ENCODE data around the gene EVPL. TPM values are rescaled to one million over a fixed set of nuclear protein-coding genes. Genes with fewer than 3 reads are reported as not detected.
"Not testable (repeated sequence)": the region's sequence is repeated elsewhere in the genome, so short reads cannot be mapped to it uniquely, and the experiment has no call there.

Gene EVPL
- total RNA-seq, 1 donor from 2014 or later = not detected

- Histone ChIP-seq H3K27me3 (no peaks in the 10 kb centered on the region), H3K9me3 (ENCODE audit: low read depth) (no peaks in the 10 kb centered on the region), H3K4me2 (peak within 1 kb of the TSS; percentile 82), H3K79me2 (ENCODE audit: low read depth) (peaks cover 26% of the 10 kb centered on the region), H3F3A (ENCODE audit: low read depth) (peaks cover 40% of the 10 kb centered on the region), H4K20me1 (ENCODE audit: low read depth) (no peaks in the 10 kb centered on the region), H3K4me1 (peaks cover 14% of the 10 kb centered on the region), H3K36me3 (no peaks in the 10 kb centered on the region), H3K27ac (peak within 1 kb of the TSS; percentile 97), H2AFZ (replicated peaks) (peak within 1 kb of the TSS; percentile 81), H3K9ac (peak within 1 kb of the TSS; percentile 51), H3K4me3 (peak within 1 kb of the TSS; percentile 74)
- Mint-ChIP-seq H3K4me1 (peaks cover 41% of the 10 kb centered on the region), H3K27me3 (ENCODE audit: insufficient read depth, low read depth) (peaks cover 2% of the 10 kb centered on the region), H3K4me3 (peak within 1 kb of the TSS; percentile 95), H3K36me3 (peaks cover 10% of the 10 kb centered on the region), H3K9me3 (no peaks in the 10 kb centered on the region), H3K27ac (peak within 1 kb of the TSS; percentile 99)
- peak; percentile 98 for DNase-seq (ENCODE audit: low spot score)
- no peak for TF ChIP-seq EZH2phosphoT487 (IDR thresholded peaks at IDR 0.05)
- peak; percentile 39 for TF ChIP-seq CTCF (IDR thresholded peaks at IDR 0.05)
Measured at GRCh38 chr17:75978938-75979704, 48.0 kb downstream of the EVPL start, which contains the start of the genes ACOX1 and TEN1. Gene ACOX1, minus strand, starts transcription at chr17:75979166. Its CDS starts 93 bp downstream, at chr17:75979073. Gene TEN1, plus strand, starts transcription at chr17:75979240. Its CDS starts 6,953 bp downstream, at chr17:75986193.

DNA sequence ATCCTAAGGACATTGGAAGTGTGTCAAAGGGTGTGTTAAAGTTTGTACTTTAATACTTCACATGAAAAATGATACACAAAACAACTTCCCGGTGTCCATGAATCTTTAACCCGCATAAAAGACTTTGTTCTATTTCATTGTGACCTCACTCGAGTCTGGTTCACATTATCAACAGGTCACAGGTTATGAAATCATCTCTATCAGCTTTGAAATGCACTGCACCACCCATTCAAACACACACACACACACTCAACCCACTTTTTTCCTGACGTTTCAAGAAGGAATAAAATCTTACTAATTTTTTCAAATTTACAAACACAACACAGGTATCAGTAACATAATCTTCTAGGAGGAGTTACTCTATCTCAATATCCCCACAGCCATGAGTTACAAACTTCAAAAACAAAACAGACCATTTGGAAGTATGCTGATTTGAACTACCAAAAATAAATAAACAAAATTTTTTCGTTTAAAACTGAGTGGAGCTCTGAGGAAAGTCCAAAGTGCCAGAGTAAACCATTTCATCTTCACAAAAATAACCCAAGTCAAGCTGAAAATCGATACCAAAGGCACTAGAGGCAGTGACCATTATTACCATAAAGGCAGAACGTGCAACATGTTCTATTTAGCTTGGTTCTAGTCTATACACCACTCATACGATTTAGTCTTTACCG is 50.8 kb downstream of the EVPL start:
- H3K4me3 Mint-ChIP-seq = peak overlapping the region; percentile 28
- H3K9me3 Mint-ChIP-seq = no peaks in the 10 kb centered on the region
- H3K79me2 ChIP-seq (ENCODE audit: low read depth) = peaks cover 26% of the 10 kb centered on the region

DNA sequence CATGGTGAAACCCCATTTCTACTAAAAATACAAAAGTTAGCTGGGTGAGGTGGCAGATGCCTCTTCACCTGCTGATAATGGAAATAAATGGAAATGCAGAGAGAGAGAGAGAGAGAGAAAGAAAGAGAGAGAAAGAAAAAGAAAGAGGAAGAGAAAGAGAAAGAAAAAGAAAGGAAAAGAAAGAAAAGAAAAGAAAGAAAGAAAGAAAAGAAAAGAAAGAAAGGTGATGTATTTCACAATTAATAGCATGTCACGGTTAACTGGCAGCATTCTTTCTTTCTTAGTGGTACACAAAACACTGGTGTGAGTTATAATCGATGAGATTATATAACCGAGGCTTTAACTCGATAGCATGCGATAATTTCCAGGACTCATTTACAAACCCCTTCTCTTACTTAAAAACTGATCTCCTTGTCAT is 51.3 kb downstream of the EVPL start:
- Mint-ChIP-seq H3K4me3 (no peak overlapping the region), H3K27ac (no peak overlapping the region), H3K36me3 (peaks cover 19% of the 10 kb centered on the region), H3K4me1 (peaks cover 30% of the 10 kb centered on the region), H3K9me3 (no peaks in the 10 kb centered on the region), H3K27me3 (ENCODE audit: insufficient read depth, low read depth) (peaks cover 2% of the 10 kb centered on the region)
- DNase-seq (ENCODE audit: low spot score) = no peak
- H3K4me2 ChIP-seq = no peak overlapping the region
- H3K27ac ChIP-seq = no peak overlapping the region
- peaks cover 6% of the 10 kb centered on the region for H3K4me1 ChIP-seq
- H3K36me3 ChIP-seq = no peaks in the 10 kb centered on the region
- H3K4me3 ChIP-seq = no peak overlapping the region
- no peaks in the 10 kb centered on the region for H3K9me3 ChIP-seq (ENCODE audit: low read depth)
- peaks cover 30% of the 10 kb centered on the region for H3F3A ChIP-seq (ENCODE audit: low read depth)
- H4K20me1 ChIP-seq (ENCODE audit: low read depth) = no peaks in the 10 kb centered on the region
- no peak overlapping the region for H3K9ac ChIP-seq
- H3K79me2 ChIP-seq (ENCODE audit: low read depth) = peaks cover 21% of the 10 kb centered on the region
- TF ChIP-seq EZH2 (IDR thresholded peaks at IDR 0.05) (no peak), EZH2phosphoT487 (IDR thresholded peaks at IDR 0.05) (no peak), CTCF (IDR thresholded peaks at IDR 0.05) (no peak)
- H2AFZ ChIP-seq (replicated peaks) = no peak overlapping the region
- H3K27me3 ChIP-seq = no peaks in the 10 kb centered on the region

More for the DNA sequence above, 50.8 kb downstream of the EVPL start:
- TF ChIP-seq EZH2phosphoT487 (IDR thresholded peaks at IDR 0.05) (no peak), EZH2 (IDR thresholded peaks at IDR 0.05) (no peak), CTCF (IDR thresholded peaks at IDR 0.05) (no peak)
- Histone ChIP-seq H4K20me1 (ENCODE audit: low read depth) (no peaks in the 10 kb centered on the region), H3K9ac (no peak overlapping the region), H2AFZ (replicated peaks) (no peak overlapping the region), H3K27me3 (no peaks in the 10 kb centered on the region), H3K4me3 (no peak overlapping the region), H3K9me3 (ENCODE audit: low read depth) (no peaks in the 10 kb centered on the region), H3K4me2 (no peak overlapping the region), H3K36me3 (no peaks in the 10 kb centered on the region), H3K27ac (no peak overlapping the region), H3F3A (ENCODE audit: low read depth) (peaks cover 36% of the 10 kb centered on the region), H3K4me1 (peaks cover 6% of the 10 kb centered on the region)
- peaks cover under 1% of the 10 kb centered on the region for H3K27me3 Mint-ChIP-seq (ENCODE audit: insufficient read depth, low read depth)
- peaks cover 31% of the 10 kb centered on the region for H3K4me1 Mint-ChIP-seq
- peaks cover 18% of the 10 kb centered on the region for H3K36me3 Mint-ChIP-seq
- DNase-seq (ENCODE audit: low spot score) = no peak
- no peak overlapping the region for H3K27ac Mint-ChIP-seq

- not testable (repeated sequence) for H3K27ac ChIP-seq; H3K4me1 ChIP-seq; H3K4me3 Mint-ChIP-seq; H3K4me2 ChIP-seq; H3K4me3 ChIP-seq; H3K27me3 ChIP-seq; H3K27ac Mint-ChIP-seq; H3K9me3 Mint-ChIP-seq; H3K27me3 Mint-ChIP-seq (ENCODE audit: insufficient read depth, low read depth); H3K36me3 ChIP-seq; H3K9ac ChIP-seq; H3K9me3 ChIP-seq (ENCODE audit: low read depth); H4K20me1 ChIP-seq (ENCODE audit: low read depth); H2AFZ ChIP-seq (replicated peaks); DNase-seq (ENCODE audit: low spot score)
- peaks cover 24% of the 10 kb centered on the region for H3F3A ChIP-seq (ENCODE audit: low read depth)
- Mint-ChIP-seq H3K36me3 (peaks cover 21% of the 10 kb centered on the region), H3K4me1 (peaks cover 26% of the 10 kb centered on the region)
- H3K79me2 ChIP-seq (ENCODE audit: low read depth) = peaks cover 15% of the 10 kb centered on the region
Measured at GRCh38 chr17:75975187-75975586, 51.9 kb downstream of the EVPL start.

Measured in neural progenitor cell (in vitro differentiated cells).